VCaP (cell line): ENCODE results near the gene CDK1.
"Not testable (repeated sequence)": the region's sequence is repeated elsewhere in the genome, so short reads cannot be mapped to it uniquely, and the experiment has no call there.

Source experiments
- H3K27ac ChIP-seq: fragments of 450-650 bp; 2 replicates; pipeline ENCODE4 v1.5.1; 2017
- TF ChIP-seq, protein P1 (sequence below): fragments of 450-650 bp; conservative IDR thresholded peaks from 2 replicates; pipeline ENCODE4 v1.5.1; 2017; ENCODE audit warnings: mild to moderate bottlenecking, moderate library complexity

The CDK1 gene

DNA sequence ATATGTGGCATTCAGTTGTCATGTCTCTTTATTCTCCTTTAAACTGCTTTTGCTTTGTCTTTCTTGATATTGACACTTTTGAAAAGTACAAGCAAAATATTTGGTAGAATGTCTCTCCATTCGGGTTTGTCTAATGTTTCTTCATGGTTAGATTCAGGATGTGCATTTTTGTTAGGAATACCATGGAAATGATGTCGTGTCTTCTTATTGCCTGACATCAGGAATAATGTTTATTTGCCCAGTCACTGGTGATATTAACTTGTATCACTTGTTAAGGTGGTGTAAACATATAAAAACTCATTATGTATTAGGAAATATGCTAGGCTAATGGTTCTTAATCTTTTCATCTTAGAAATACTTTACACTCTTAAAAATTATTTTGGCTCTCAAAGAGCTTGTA lies 43.4 kb downstream of the CDK1 start:
- no peak overlapping the region for H3K27ac ChIP-seq
- TF ChIP-seq, protein P1, sequence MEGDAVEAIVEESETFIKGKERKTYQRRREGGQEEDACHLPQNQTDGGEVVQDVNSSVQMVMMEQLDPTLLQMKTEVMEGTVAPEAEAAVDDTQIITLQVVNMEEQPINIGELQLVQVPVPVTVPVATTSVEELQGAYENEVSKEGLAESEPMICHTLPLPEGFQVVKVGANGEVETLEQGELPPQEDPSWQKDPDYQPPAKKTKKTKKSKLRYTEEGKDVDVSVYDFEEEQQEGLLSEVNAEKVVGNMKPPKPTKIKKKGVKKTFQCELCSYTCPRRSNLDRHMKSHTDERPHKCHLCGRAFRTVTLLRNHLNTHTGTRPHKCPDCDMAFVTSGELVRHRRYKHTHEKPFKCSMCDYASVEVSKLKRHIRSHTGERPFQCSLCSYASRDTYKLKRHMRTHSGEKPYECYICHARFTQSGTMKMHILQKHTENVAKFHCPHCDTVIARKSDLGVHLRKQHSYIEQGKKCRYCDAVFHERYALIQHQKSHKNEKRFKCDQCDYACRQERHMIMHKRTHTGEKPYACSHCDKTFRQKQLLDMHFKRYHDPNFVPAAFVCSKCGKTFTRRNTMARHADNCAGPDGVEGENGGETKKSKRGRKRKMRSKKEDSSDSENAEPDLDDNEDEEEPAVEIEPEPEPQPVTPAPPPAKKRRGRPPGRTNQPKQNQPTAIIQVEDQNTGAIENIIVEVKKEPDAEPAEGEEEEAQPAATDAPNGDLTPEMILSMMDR, result no peak

DNA sequence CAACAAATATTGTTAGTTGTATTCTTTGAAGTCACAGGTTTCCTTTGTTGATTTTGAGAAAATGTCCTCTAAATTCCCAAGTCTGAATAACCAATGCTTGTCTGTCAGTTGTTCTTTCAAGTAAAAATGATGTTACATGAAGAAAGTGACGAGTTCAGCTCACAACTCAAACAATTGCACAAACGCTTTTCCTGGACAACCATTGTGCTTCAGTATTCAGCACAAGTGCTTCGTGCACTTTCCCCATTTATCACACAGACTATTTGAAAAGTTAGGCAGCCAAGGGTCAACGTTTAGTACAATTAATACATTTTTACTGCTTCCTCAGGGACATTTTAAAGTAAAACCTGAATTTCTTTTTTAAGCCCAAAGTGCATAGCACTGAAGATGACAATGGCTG lies 44.5 kb downstream of the CDK1 start:
- no peak overlapping the region for H3K27ac ChIP-seq
- TF ChIP-seq, protein P1, result no peak

DNA sequence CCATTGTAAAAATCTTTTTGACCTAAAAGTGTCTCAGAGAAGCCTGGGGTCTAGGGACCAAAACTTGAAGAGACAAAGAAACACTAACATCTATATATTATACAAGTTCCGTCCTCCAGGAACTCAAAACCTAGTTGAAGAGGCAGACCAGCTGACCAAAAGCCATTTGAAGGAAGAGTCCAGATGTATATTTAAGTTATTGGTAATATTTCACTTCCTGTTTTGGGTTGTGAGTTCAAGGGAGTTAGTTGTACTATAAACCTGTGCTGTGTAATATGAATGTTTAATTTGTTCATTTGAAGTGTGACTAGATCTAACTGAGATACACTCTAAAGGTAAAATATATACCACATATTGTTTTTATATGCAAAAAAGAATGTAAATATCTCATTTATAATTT lies 45.0 kb downstream of the CDK1 start:
- TF ChIP-seq, protein P1, result no peak
- H3K27ac ChIP-seq, result no peak overlapping the region

DNA sequence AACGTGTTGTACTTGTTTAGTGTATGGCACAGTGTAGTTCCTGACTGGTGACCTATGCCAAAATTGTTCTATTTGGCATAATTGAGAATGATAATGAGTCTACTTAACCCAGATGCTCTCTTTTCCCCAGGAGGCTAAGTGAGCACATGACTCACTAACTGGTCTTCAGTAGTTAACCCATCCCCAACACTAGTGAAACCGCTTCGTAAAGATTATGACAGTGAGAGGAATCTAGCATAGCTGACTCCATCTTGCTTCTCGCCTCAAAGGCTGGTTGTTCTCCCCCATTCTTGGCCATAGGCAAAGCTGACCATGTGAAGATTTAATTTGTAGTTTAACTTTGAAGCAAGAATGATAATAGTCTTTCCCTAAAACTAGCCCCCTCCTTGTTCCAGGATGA lies 47.2 kb downstream of the CDK1 start:
- TF ChIP-seq, protein P1, result no peak
- H3K27ac ChIP-seq, result no peak overlapping the region

DNA sequence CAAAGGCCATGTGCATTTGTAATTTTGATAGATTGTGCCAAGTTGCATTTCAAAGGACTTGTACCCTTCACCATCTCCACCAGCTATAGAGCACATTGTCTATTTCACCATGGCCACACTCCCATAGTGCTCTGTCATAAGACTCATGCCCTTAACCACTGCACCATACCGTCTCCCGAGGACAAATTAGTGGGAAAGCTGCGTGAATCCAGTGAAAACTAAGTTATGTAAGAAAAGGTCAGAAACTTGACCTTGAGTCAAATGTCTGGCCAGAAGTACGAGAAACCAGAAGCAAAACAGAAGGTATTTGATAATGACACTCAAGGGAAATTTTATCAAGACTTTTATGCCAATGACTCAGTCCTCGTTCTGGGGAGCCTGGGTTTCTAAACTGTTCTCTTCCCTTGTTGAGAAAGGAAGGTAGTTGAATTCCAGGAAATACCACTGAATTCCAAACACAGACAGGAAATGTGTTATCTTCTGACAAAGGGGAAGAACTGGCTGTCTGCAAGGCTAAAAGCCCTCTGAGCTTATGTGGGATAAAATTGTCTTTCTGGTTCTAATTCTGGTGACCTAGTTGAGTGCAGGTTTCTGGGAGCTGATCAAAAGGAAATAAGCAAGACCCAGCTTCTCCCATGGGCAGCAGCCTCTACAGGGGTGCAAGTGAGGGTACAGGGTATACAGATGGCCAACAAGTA lies 49.7 kb downstream of the CDK1 start:
- no peak overlapping the region for H3K27ac ChIP-seq
- TF ChIP-seq, protein P1, result no peak

DNA sequence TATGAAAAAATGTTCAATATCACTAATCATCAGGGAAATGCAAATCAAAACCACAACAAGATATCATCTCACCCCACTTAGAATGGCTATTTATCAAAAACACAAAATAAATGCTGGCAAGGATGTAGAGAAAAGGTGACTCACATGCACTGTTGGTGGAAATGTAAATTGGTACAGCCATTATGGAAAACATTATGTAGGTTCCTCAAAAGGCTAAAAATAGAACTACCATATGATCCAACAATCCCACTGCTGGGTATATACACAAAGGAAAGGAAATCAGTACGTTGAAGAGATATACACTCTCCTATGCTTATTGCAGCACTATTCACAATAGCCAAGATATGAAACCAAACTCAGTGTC lies 50.2 kb downstream of the CDK1 start:
- no peak overlapping the region for H3K27ac ChIP-seq
- TF ChIP-seq, protein P1, result no peak

DNA sequence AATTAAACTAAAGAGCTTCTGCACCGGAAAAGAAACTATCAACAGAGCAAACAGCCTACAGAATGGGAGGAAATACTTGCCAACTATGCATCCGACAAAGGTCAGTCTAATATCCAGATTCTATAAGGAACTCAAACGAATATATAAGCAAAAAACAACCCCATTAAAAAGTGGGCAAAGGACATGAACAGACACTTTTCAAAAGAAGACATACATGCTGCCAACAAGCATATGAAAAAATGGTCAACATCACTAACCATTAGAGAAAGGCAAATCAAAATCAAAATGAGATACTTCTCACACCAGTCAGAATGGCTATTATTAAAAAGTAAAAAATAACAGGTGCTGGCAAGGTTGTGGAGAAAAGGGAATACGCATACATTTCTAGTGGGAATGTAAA lies 53.9 kb downstream of the CDK1 start:
- not testable (repeated sequence) for H3K27ac ChIP-seq

DNA sequence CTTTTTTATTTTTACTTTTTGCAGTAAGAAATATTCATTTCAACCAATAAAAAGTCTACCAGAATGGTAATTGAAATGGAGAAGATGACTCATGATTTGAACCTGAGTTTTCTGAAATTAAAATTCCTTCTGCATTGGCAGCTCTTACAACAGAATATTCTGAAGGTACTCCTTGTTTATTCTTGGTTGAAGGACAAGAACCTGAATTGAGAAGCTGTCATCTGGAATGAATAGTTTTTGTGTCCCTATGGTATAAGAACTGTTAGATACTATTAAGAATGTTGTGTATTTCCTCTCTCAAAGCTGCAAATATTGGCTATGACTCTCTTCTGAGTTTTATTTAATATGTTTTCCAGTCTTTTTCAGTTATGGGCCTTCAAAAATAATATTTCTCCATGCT lies 56.1 kb downstream of the CDK1 start:
- TF ChIP-seq, protein P1, result no peak
- no peak overlapping the region for H3K27ac ChIP-seq
